Small intestine (tissue), 7 donors: Measurements from ENCODE around the gene CDH15. TPM values are rescaled to one million over a fixed set of nuclear protein-coding genes. Genes with fewer than 3 reads are reported as not detected.

Experiments
- DNase-seq, 2 donors: peaks; one replicate each; pipeline versions ENCODE4 v3.0.0 to v3.0.0-alpha.2; 2013
- FAIRE-seq: peaks from 2 replicates; lab custom pipeline; 2012; peaks lifted over from hg19 to GRCh38; lab: Jason Lieb, UNC
- H3K27ac ChIP-seq, 3 donors: one replicate each; pipeline ENCODE4 v1.5.1; 2013; ENCODE audit warnings: low read length in 2 of 3, mild to moderate bottlenecking in 2 of 3, control low read depth in 1 of 3, inconsistent platforms in 1 of 3, low read depth in 1 of 3, moderate library complexity in 1 of 3
- H3K27me3 ChIP-seq, 3 donors: one replicate each; pipeline ENCODE4 v1.6.1; 2013; ENCODE audit warnings: low read length in 3 of 3, inconsistent platforms in 1 of 3; ENCODE audit not compliant: control insufficient read depth in 3 of 3, insufficient read depth in 3 of 3
- H3K36me3 ChIP-seq, 3 donors: one replicate each; pipeline ENCODE4 v1.6.1; 2013; ENCODE audit warnings: low read length in 3 of 3, inconsistent platforms in 1 of 3, low read depth in 1 of 3, mild to moderate bottlenecking in 1 of 3, moderate library complexity in 1 of 3; ENCODE audit not compliant: control insufficient read depth in 3 of 3, insufficient read depth in 2 of 3
- H3K4me1 ChIP-seq, 3 donors: one replicate each; pipeline ENCODE4 v1.6.1; 2013; ENCODE audit warnings: low read length in 2 of 3, inconsistent platforms in 1 of 3, low read depth in 1 of 3, mild to moderate bottlenecking in 1 of 3, moderate library complexity in 1 of 3; ENCODE audit not compliant: control insufficient read depth in 3 of 3, insufficient read depth in 2 of 3
- H3K4me3 ChIP-seq, 3 donors: one replicate each; pipeline ENCODE4 v1.5.1; 2013; ENCODE audit warnings: low read length in 3 of 3, control low read depth in 1 of 3, inconsistent platforms in 1 of 3, low read depth in 1 of 3, mild to moderate bottlenecking in 1 of 3, moderate library complexity in 1 of 3
- H3K9me3 ChIP-seq, 2 donors: one replicate each; pipeline ENCODE4 v1.6.1; 2013; ENCODE audit warnings: low read depth in 1 of 2, low read length in 1 of 2; ENCODE audit not compliant: control insufficient read depth in 2 of 2, insufficient read depth in 1 of 2
- WGBS, 3 donors: extraction: QIAGEN DNeasy Blood & Tissue Kit; methylation state at CpG; one replicate each; pipeline ENCODE4 v1.1.7; 2013; 5-methylcytosine and 5-hydroxymethylcytosine counted together
- polyA plus RNA-seq, 4 donors: library from polyadenylated mRNA; stranded (reverse) in 3 of 4; unstranded in 1 of 4; fragments of 200-250 nt in 3 of 4; fragments of 120-200 nt in 1 of 4; gene quantifications; one replicate each; pipeline versions ENCODE4 v1.2.1 to v1.2.3, GENCODE V29; 2013
- donor health status: healthy with polysubstance abuse.
- donor health status: control.
- donor health status: control.
- donor health status: Bipolar disorder and iron deficiency.
- donor health status: healthy.

Gene CDH15
- polyA plus RNA-seq, 4 donors: 0.04 to 0.66 TPM; not detected in 2

- peaks cover 13 to 88% (median 20%) of the 10 kb centered on the region in 3 donors for H3K36me3 ChIP-seq
- FAIRE-seq: no peak
- H3K27me3 ChIP-seq: no peaks in the 10 kb centered on the region
- no peak overlapping the region for H3K4me3 ChIP-seq
- H3K27ac ChIP-seq: no peak overlapping the region
- no peak for DNase-seq
- peaks cover 0 to 7% of the 10 kb centered on the region in 2 donors for H3K9me3 ChIP-seq
- H3K4me1 ChIP-seq: no peaks in the 10 kb centered on the region
- WGBS, 3 donors: 94 to 98% (median 97%) methylated on average over 7 of the region's 7 CpGs
These were observed 33.1 kb upstream of the CDH15 start for GRCh38 chr16:89138513-89138795.

- H3K9me3 ChIP-seq: peaks cover 0 to 7% of the 10 kb centered on the region in 2 donors
- H3K4me1 ChIP-seq: no peaks in the 10 kb centered on the region
- H3K4me3 ChIP-seq: no peak overlapping the region
- 93 to 96% (median 96%) methylated on average over 30 of the region's 30 CpGs for WGBS, 3 donors
- no peak overlapping the region for H3K27ac ChIP-seq
- no peak for FAIRE-seq
- peaks cover 9 to 88% (median 16%) of the 10 kb centered on the region in 3 donors for H3K36me3 ChIP-seq
- DNase-seq: no peak
- no peaks in the 10 kb centered on the region for H3K27me3 ChIP-seq
These were observed 32.6 kb upstream of the CDH15 start for GRCh38 chr16:89138843-89139520.

- FAIRE-seq: no peak
These were observed 31.6 kb upstream of the CDH15 start for GRCh38 chr16:89139907-89140361.

GRCh38 chr16:89140401-89140800 lies 31.1 kb upstream of the CDH15 start:
- WGBS, 3 donors: 79 to 91% (median 82%) methylated on average over 13 of the region's 13 CpGs
- FAIRE-seq (no peak), DNase-seq (no peak)
- H3K9me3 ChIP-seq: peaks cover 0 to 7% of the 10 kb centered on the region in 2 donors
- H3K27ac ChIP-seq: no peak overlapping the region
- no peaks in the 10 kb centered on the region for H3K27me3 ChIP-seq
- no peak overlapping the region for H3K4me3 ChIP-seq
- no peaks in the 10 kb centered on the region for H3K4me1 ChIP-seq
- peaks cover 5 to 88% (median 15%) of the 10 kb centered on the region in 3 donors for H3K36me3 ChIP-seq

More at GRCh38 chr16:89139907-89140361, 31.6 kb upstream of the CDH15 start:
- peaks cover 5 to 88% (median 15%) of the 10 kb centered on the region in 3 donors for H3K36me3 ChIP-seq
- no peak overlapping the region for H3K4me3 ChIP-seq
- 82 to 96% (median 86%) methylated on average over 12 of the region's 12 CpGs for WGBS, 3 donors
- no peaks in the 10 kb centered on the region for H3K4me1 ChIP-seq
- no peak overlapping the region for H3K27ac ChIP-seq
- peaks cover 0 to 7% of the 10 kb centered on the region in 2 donors for H3K9me3 ChIP-seq
- no peak for DNase-seq
- no peaks in the 10 kb centered on the region for H3K27me3 ChIP-seq

- FAIRE-seq: no peak
- Histone ChIP-seq H3K27me3 (no peaks in the 10 kb centered on the region), H3K36me3 (peaks cover 5 to 93% (median 16%) of the 10 kb centered on the region in 3 donors), H3K4me1 (no peaks in the 10 kb centered on the region), H3K27ac (no peak overlapping the region), H3K4me3 (no peak overlapping the region), H3K9me3 (peaks cover 0 to 7% of the 10 kb centered on the region in 2 donors)
- WGBS, 3 donors: 94 to 97% (median 97%) methylated on average over 27 to 31 of the region's 31 CpGs
- DNase-seq: no peak
These were observed 30.3 kb upstream of the CDH15 start for GRCh38 chr16:89140981-89141883.

GRCh38 chr16:89141884-89142267 lies 29.7 kb upstream of the CDH15 start:
- DNase-seq (no peak), FAIRE-seq (no peak)
- H3K27ac ChIP-seq: no peak overlapping the region
- no peaks in the 10 kb centered on the region for H3K27me3 ChIP-seq
- peaks cover 4 to 93% (median 13%) of the 10 kb centered on the region in 3 donors for H3K36me3 ChIP-seq
- H3K4me1 ChIP-seq: no peaks in the 10 kb centered on the region
- peaks cover 0 to 7% of the 10 kb centered on the region in 2 donors for H3K9me3 ChIP-seq
- WGBS, 3 donors: 96 to 98% (median 97%) methylated on average over 13 of the region's 13 CpGs
- H3K4me3 ChIP-seq: no peak overlapping the region

GRCh38 chr16:89142474-89143195 lies 28.9 kb upstream of the CDH15 start:
- Histone ChIP-seq H3K27ac (no peak overlapping the region), H3K36me3 (peaks cover 3 to 89% (median 13%) of the 10 kb centered on the region in 3 donors)

GRCh38 chr16:89143201-89143741 lies 28.3 kb upstream of the CDH15 start:
- peaks cover 3 to 87% (median 13%) of the 10 kb centered on the region in 3 donors for H3K36me3 ChIP-seq
- H3K9me3 ChIP-seq: peaks cover 0 to 13% of the 10 kb centered on the region in 2 donors
- H3K4me1 ChIP-seq: no peaks in the 10 kb centered on the region
- H3K27me3 ChIP-seq: no peaks in the 10 kb centered on the region
- DNase-seq (no peak), FAIRE-seq (no peak)
- no peak overlapping the region for H3K4me3 ChIP-seq
- WGBS, 3 donors: 93 to 95% (median 95%) methylated on average over 17 of the region's 17 CpGs
- H3K27ac ChIP-seq: no peak overlapping the region

More at GRCh38 chr16:89142474-89143195, 28.9 kb upstream of the CDH15 start:
- DNase-seq (peak in 1 of 2 donors; percentile 29), FAIRE-seq (no peak)
- H3K27me3 ChIP-seq: no peaks in the 10 kb centered on the region
- no peaks in the 10 kb centered on the region for H3K4me1 ChIP-seq
- 94 to 96% (median 96%) methylated on average over 13 of the region's 13 CpGs for whole genome bisulfite sequencing, 3 donors
- peaks cover 0 to 10% of the 10 kb centered on the region in 2 donors for H3K9me3 ChIP-seq
- no peak overlapping the region for H3K4me3 ChIP-seq
